K562 (cell line): Measurements from ENCODE around the gene RGS14. TPM values are rescaled to one million over a fixed set of nuclear protein-coding genes. Genes with fewer than 3 reads are reported as not detected.

Source experiments
- ATAC-seq: fragments of 200-7000 bp; cut with Tn5 transposase; 3 replicates; pipeline ENCODE4 v1.9.1; 2020; ENCODE audit warnings: moderate library complexity
- BruUV-seq: library from RNA; stranded (reverse); fragments of 400-500 nt; replicated peaks from 2 replicates; lab custom pipeline; 2021; lab: Mats Ljungman, UMichigan
- CTCF ChIA-PET: fragments of 300-600 bp; formaldehyde crosslinking; extraction: SDS; loops from one replicate; lab custom pipeline; 2021; ENCODE audit warnings: low intra/inter-chr PET ratio; lab: Yijun Ruan, JAX
- POLR2A ChIA-PET: fragments of 300-600, 350-650 bp; sonication (Branson Sonifier 250); formaldehyde crosslinking; extraction: SDS; loops from one replicate; lab custom pipeline; 2021; ENCODE audit warnings: antibody characterized with exemption, inconsistent platforms; lab: Yijun Ruan, JAX
- DNase-seq, 4 experiments: peaks; one replicate each; pipeline versions ENCODE4 v3.0.0 to v3.0.0-alpha.2; 2011 to 2018; ENCODE audit warnings: low spot score in 3 of 4, mixed read lengths in 3 of 4; ENCODE audit errors: extremely low read depth in 1 of 4
- FAIRE-seq: peaks from 2 replicates; lab custom pipeline; 2011; peaks lifted over from hg19 to GRCh38; lab: Jason Lieb, UNC
- H2AFZ ChIP-seq: 2 replicates; pipeline ENCODE4 v1.6.0; 2011; ENCODE audit warnings: low read depth, low read length, control low read depth, inconsistent platforms
- H3K27ac ChIP-seq: fragments of 200-600 bp; 3 replicates; pipeline ENCODE4 v1.8.0; 2011; ENCODE audit warnings: low read depth, mild to moderate bottlenecking, control low read depth, inconsistent platforms, low read length, moderate library complexity, mixed read lengths; ENCODE audit errors: extremely low read depth
- H3K27me3 ChIP-seq, 2 experiments: fragments of 300-600 bp in 1 of 2; 2 replicates in 1 of 2; 3 replicates in 1 of 2; pipeline versions ENCODE4 v1.6.0 to v1.8.0; 2011; ENCODE audit warnings: inconsistent platforms in 2 of 2, low read length in 2 of 2, mild to moderate bottlenecking in 1 of 2, mixed read lengths in 1 of 2, moderate library complexity in 1 of 2; ENCODE audit not compliant: control insufficient read depth in 2 of 2, insufficient read depth in 2 of 2
- H3K36me3 ChIP-seq: fragments of 300-600 bp; 3 replicates; pipeline ENCODE4 v1.8.0; 2011; ENCODE audit warnings: mild to moderate bottlenecking, low read length, inconsistent platforms; ENCODE audit not compliant: control insufficient read depth, insufficient read depth
- H3K4me1 ChIP-seq, 2 experiments: fragments of 200-600 bp in 1 of 2; replicated peaks in 1 of 2; 2 replicates in 1 of 2; 3 replicates in 1 of 2; pipeline versions ENCODE4 v1.5.1 to v1.8.0; 2011; ENCODE audit warnings: inconsistent platforms in 2 of 2, low read length in 2 of 2, mild to moderate bottlenecking in 1 of 2, mixed read lengths in 1 of 2, moderate library complexity in 1 of 2; ENCODE audit not compliant: control insufficient read depth in 2 of 2, insufficient read depth in 2 of 2
- H3K4me2 ChIP-seq: 2 replicates; pipeline ENCODE4 v1.6.1; 2011; ENCODE audit warnings: low read length, control low read depth, inconsistent platforms, mixed read lengths; ENCODE audit not compliant: insufficient read depth
- H3K4me3 ChIP-seq: fragments of 200-600 bp; sonication (generic), shearing (Covaris generic); 2 replicates; pipeline ENCODE4 v1.5.1; 2016; ENCODE audit warnings: control low read depth, inconsistent platforms
- H3K79me2 ChIP-seq: fragments of 200-600 bp; 3 replicates; pipeline ENCODE4 v1.8.0; 2011; ENCODE audit warnings: low read length, inconsistent platforms; ENCODE audit not compliant: control insufficient read depth, insufficient read depth
- H3K9ac ChIP-seq, 2 experiments: 2 replicates each; pipeline versions ENCODE4 v1.6.0 to v1.6.1; 2011; ENCODE audit warnings: low read depth in 2 of 2, low read length in 2 of 2, control low read depth in 1 of 2, inconsistent platforms in 1 of 2, mild to moderate bottlenecking in 1 of 2, mixed read lengths in 1 of 2; ENCODE audit not compliant: insufficient read depth in 1 of 2
- H3K9me1 ChIP-seq: one replicate; pipeline ENCODE4 v1.6.0; 2011; ENCODE audit warnings: inconsistent platforms, mild to moderate bottlenecking, low read length, moderate library complexity; ENCODE audit not compliant: control insufficient read depth, insufficient read depth
- H3K9me3 ChIP-seq: replicated peaks from 2 replicates; pipeline ENCODE4 v1.5.1; 2011; ENCODE audit warnings: low read depth, low read length, inconsistent platforms; ENCODE audit not compliant: control insufficient read depth, insufficient read depth
- H4K20me1 ChIP-seq: replicated peaks from 2 replicates; pipeline ENCODE4 v1.6.1; 2011; ENCODE audit warnings: low read length, inconsistent platforms, mixed read lengths; ENCODE audit not compliant: control insufficient read depth, insufficient read depth
- ARID1B ChIP-seq: fragments of 450-650 bp; IDR thresholded peaks from 2 replicates; pipeline ENCODE4 v1.6.1; 2016; ENCODE audit warnings: antibody characterized with exemption, mild to moderate bottlenecking, inconsistent platforms
- CTBP1 ChIP-seq: fragments of 450-650 bp; IDR thresholded peaks from 2 replicates; pipeline ENCODE4 v1.6.1; 2016; ENCODE audit warnings: borderline replicate concordance
- EGR1 ChIP-seq: fragments of 450-650 bp; conservative IDR thresholded peaks from 2 replicates; pipeline ENCODE4 v1.6.1; 2017; ENCODE audit warnings: mild to moderate bottlenecking
- ERF ChIP-seq: fragments of 450-650 bp; formaldehyde crosslinking; IDR thresholded peaks from 2 replicates; pipeline ENCODE4 v1.4.0; 2020; ENCODE audit warnings: mild to moderate bottlenecking, mixed read lengths
- HIVEP1 ChIP-seq: fragments of 250-450 bp; sonication (Bioruptor Pico); IDR thresholded peaks from 2 replicates; pipeline ENCODE4 v1.4.0; 2020; ENCODE audit warnings: mild to moderate bottlenecking
- JUND ChIP-seq, 2 experiments: IDR thresholded peaks; 2 replicates in 1 of 2; 3 replicates in 1 of 2; pipeline ENCODE4 v1.6.1; 2011; ENCODE audit warnings: borderline replicate concordance in 2 of 2, low read depth in 2 of 2, low read length in 2 of 2, improper control_type of control experiment in 1 of 2, missing biosample characterization in 1 of 2, missing genetic modification characterization in 1 of 2, missing genetic modification reagents in 1 of 2
- MYNN ChIP-seq, 2 experiments: sonication (generic); formaldehyde crosslinking in 1 of 2; IDR thresholded peaks; 2 replicates each; pipeline versions ENCODE4 v1.5.0 to v1.6.1; 2016 to 2020; ENCODE audit warnings: antibody characterized with exemption in 1 of 2, missing genetic modification reagents in 1 of 2
- NR2C1 ChIP-seq, 2 experiments: fragments of 450-650 bp; IDR thresholded peaks; 2 replicates each; pipeline ENCODE4 v1.6.1; 2017; ENCODE audit warnings: mild to moderate bottlenecking in 2 of 2, antibody characterized with exemption in 1 of 2, inconsistent platforms in 1 of 2, missing compliant biosample characterization in 1 of 2, missing genetic modification characterization in 1 of 2
- NR2C2 ChIP-seq, 2 experiments: fragments of 200-800 bp in 1 of 2; sonication (Bioruptor generic) in 1 of 2; sonication (generic) in 1 of 2; formaldehyde crosslinking in 1 of 2; IDR thresholded peaks; 2 replicates each; pipeline versions ENCODE4 v1.6.1 to v1.8.0; 2016 to 2022; ENCODE audit warnings: mild to moderate bottlenecking in 1 of 2, missing compliant biosample characterization in 1 of 2, missing genetic modification characterization in 1 of 2, missing genetic modification reagents in 1 of 2
- POLR2AphosphoS2 ChIP-seq: IDR thresholded peaks from 2 replicates; pipeline ENCODE4 v1.6.1; 2012; ENCODE audit warnings: low read length, improper control_type of control experiment
- RUNX1 ChIP-seq: sonication (generic); IDR thresholded peaks from 2 replicates; pipeline ENCODE4 v1.6.1; 2016; ENCODE audit warnings: antibody characterized with exemption, low read depth
- ZNF592 ChIP-seq: fragments of 450-650 bp; IDR thresholded peaks from 2 replicates; pipeline ENCODE4 v1.6.1; 2017; ENCODE audit warnings: antibody characterized with exemption, mild to moderate bottlenecking
- WGBS: fragments of 100-300 bp; shearing (Covaris generic); methylation state at CpG from one replicate; pipeline ENCODE4 v1.1.6; 2016; ENCODE audit warnings: low coverage, mixed read lengths; ENCODE audit not compliant: insufficient coverage; ENCODE audit errors: missing lambda C conversion rate; 5-methylcytosine and 5-hydroxymethylcytosine counted together
- in situ Hi-C: fragments of 300-500 bp; cut with MboI; formaldehyde crosslinking; loops from 4 replicates; pipeline ENCODE4 v1.15.0; 2018; ENCODE audit warnings: inconsistent platforms, mixed read lengths
- intact Hi-C: fragments of 100-400 bp; cut with micrococcal nuclease; formaldehyde crosslinking; loops from 2 replicates; pipeline ENCODE4 v1.14.2; 2022
- polyA plus RNA-seq, 8 experiments: library from polyadenylated mRNA; depleted of rRNA in 4 of 8; stranded (reverse) in 5 of 8; unstranded in 3 of 8; fragments of >200 nt; fragmentation: Nextera tagmentation in 2 of 8; fragmentation: Illumina TruSeq in 1 of 8; extraction: Ambion mirVana in 2 of 8; extraction: Trizol in 1 of 8; gene quantifications; 2 replicates each; pipeline versions ENCODE4 v1.2.1 to v1.2.3, GENCODE V29; 2011 to 2014; ENCODE audit warnings: inconsistent platforms in 1 of 8, missing spikeins in 1 of 8
- total RNA-seq, 7 experiments: library from RNA; depleted of rRNA in 6 of 7; stranded (reverse); fragments of >200 nt in 6 of 7; fragmentation: Illumina TruSeq in 2 of 7; extraction: Trizol in 2 of 7; gene quantifications; 2 replicates each; pipeline versions ENCODE4 v1.2.1 to v1.2.3, GENCODE V29; 2011 to 2021; ENCODE audit warnings: low replicate concordance in 1 of 7
- TF ChIP-seq, protein P1 (sequence below), 2 experiments: fragments of 450-650 bp in 1 of 2; sonication (generic) in 1 of 2; formaldehyde crosslinking in 1 of 2; IDR thresholded peaks in 1 of 2; conservative IDR thresholded peaks in 1 of 2; 2 replicates each; pipeline versions ENCODE4 v1.6.1 to v1.8.1; 2016 to 2023; ENCODE audit warnings: mild to moderate bottlenecking in 2 of 2, moderate library complexity in 2 of 2, inconsistent platforms in 1 of 2, missing genetic modification reagents in 1 of 2

RGS14 gene
- total and polyA plus RNA-seq, 9 of the 15 experiments (the other 6 are each of a cell fraction or from before 2014, with no cell fraction given), result 0.28 to 75.9 (median 34.5) TPM

DNA sequence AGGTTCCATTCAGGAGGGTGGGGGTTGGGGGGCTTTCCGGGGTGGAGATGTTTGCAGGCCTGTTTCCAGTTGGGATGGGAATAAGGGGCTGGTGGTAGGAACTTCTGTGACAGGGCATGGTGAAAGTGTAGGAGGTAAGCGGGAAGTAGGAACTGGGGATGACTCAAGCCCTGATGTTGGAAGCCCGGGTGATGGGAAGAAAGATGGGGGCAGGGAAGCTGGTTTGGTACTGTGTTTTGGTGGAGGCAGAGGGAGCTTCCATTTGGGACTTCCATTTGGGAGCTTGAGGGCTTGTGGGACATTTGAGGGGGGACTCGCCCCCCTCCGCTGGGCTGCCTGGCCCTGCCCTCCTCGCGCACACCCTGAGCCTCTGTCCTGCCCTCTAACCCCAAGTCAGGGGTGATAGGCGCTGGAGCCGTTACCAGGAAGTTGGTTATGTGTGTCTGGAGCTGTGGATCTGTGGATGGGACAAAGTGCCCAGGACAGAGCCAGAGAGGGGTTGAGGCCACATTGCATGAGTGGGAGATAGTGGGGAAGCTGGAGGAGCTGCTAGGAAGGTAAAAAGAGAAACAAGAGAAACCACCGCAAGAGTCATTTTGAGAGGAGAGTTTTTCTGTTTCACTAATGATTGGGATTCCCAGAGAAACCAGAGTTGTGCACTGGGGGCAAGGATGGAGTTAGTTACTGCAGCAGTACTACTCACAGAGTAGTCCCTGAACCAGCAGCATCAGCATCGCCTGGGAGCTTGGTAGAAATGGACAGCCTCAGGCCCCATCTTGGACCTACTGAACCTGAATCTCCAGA lies 6.6 kb downstream of the RGS14 start:
- peaks cover 13% of the 10 kb centered on the region; the same call in 2 of the 3 replicates for H3K36me3 ChIP-seq
- H3K4me3 ChIP-seq, result no peak overlapping the region
- H3K9me3 ChIP-seq, result no peaks in the 10 kb centered on the region
- H4K20me1 ChIP-seq, result no peaks in the 10 kb centered on the region
- no peaks in the 10 kb centered on the region for H3K27me3 ChIP-seq
- DNase-seq (no peak), ATAC-seq (no peak), FAIRE-seq (peak; percentile 77)
- intact Hi-C loops, result loop anchor here (10.0 kb wide), 1 partner anchor 250 kb away; no protein-coding TSS in a partner anchor
- ChIA-PET POLR2A (interaction anchor here (1.5 to 3.0 kb wide), 2 partner anchors 9 to 13 kb away, joined by 4 to 13 read pairs; partner anchors contain the start of gene LMAN2), CTCF (no interaction called here)
- H3K27ac ChIP-seq, result peak overlapping the region; percentile 22; the same call in 1 of the 3 replicates
- H3K4me1 ChIP-seq, result peaks cover 59 to 77% of the 10 kb centered on the region in 2 experiments
- in situ Hi-C loops, result no loop called here
- no peaks in the 10 kb centered on the region for H3K9me1 ChIP-seq
- no TSS peak for BruUV-seq
- H3K79me2 ChIP-seq, result peaks cover 19% of the 10 kb centered on the region
- H2AFZ ChIP-seq, result peak overlapping the region; percentile 73
- peak overlapping the region in 1 of 2 experiments; percentile 49; a peak in 1 of 4 replicates for H3K9ac ChIP-seq
- 37% methylated on average over 9 of the region's 11 CpGs for WGBS
- peak overlapping the region; percentile 7; the same call in 1 of the 2 replicates for H3K4me2 ChIP-seq
- TF ChIP-seq EGR1 (no peak), NR2C1 (IDR thresholded peaks at IDR 0.05) (peak; percentile 58; the same call in 1 of the 2 replicates), NR2C1 (tag; IDR thresholded peaks at IDR 0.05) (no peak), POLR2AphosphoS2 (no peak), HIVEP1 (no peak), NR2C2 (CRISPR knock-in tag; IDR thresholded peaks at IDR 0.05) (no peak), NR2C2 (tag; IDR thresholded peaks at IDR 0.05) (peak; percentile 47; the same call in 1 of the 2 replicates), RUNX1 (no peak), ERF (CRISPR knock-in tag) (0 out of 2 replicates have a peak, but pooled peaks have one; percentile 37), ARID1B (0 out of 2 replicates have a peak, but pooled peaks have one; percentile 6), CTBP1 (0 out of 2 replicates have a peak, but pooled peaks have one; percentile 8), ZNF592 (peak; percentile 11; the same call in 1 of the 2 replicates), MYNN (IDR thresholded peaks at IDR 0.05) (no peak), MYNN (CRISPR knock-in tag; IDR thresholded peaks at IDR 0.05) (no peak), JUND (IDR thresholded peaks at IDR 0.05; ENCODE audit: borderline replicate concordance, low read depth, low read length) (0 out of 2 replicates have a peak, but pooled peaks have one; percentile 26), JUND (tag; IDR thresholded peaks at IDR 0.05; ENCODE audit: borderline replicate concordance, low read depth, low read length) (no peak; the same call in 2 of the 3 replicates)
- TF ChIP-seq, protein P1, sequence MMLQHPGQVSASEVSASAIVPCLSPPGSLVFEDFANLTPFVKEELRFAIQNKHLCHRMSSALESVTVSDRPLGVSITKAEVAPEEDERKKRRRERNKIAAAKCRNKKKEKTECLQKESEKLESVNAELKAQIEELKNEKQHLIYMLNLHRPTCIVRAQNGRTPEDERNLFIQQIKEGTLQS (IDR thresholded peaks at IDR 0.05), result peak; percentile 28
- TF ChIP-seq, protein P1 (CRISPR knock-in tag; conservative IDR thresholded peaks at IDR 0.05), result no peak
